ENCODE data around the gene CYP26C1.

Gene CYP26C1

DNA sequence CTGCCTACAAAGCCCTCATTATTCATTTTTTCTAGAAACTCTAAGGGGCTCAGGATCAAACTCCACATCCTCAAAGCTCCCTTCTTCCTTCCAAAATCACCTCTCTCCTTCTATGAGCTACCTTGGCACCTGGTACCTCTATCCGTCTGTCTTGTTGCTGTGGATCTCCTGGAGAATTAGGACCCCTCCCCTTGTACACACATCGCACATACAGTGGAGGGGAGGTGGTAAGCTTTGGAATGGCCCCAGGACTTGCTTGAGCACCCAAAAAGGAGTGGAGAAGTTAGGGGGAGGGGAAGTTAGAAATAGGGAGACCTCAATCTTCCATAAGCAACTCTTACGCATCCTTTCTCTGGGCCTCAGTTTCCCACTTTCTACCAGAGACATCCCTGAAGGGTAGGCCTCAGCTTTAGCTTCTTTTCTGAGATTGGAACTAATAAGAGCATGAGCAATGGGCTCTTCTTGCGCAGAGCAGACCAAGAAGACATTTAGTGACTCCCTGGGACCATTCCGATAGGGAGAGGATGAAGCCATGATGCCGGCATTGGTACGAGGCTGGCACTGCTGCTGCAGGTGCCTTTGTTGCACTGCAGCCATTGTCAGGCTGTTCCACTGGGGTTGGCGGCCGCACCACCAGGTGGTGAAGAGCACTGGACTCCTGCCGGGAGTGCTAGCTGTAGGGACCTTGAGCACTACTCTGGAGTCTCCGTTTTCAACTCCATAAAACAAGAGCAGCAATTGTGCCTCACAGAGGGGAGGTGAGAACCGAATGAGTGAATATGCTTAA, 4.5 kb downstream of the CYP26C1 start:
- DNase-seq, result peak in 1 of 2 experiments; percentile 20

DNA sequence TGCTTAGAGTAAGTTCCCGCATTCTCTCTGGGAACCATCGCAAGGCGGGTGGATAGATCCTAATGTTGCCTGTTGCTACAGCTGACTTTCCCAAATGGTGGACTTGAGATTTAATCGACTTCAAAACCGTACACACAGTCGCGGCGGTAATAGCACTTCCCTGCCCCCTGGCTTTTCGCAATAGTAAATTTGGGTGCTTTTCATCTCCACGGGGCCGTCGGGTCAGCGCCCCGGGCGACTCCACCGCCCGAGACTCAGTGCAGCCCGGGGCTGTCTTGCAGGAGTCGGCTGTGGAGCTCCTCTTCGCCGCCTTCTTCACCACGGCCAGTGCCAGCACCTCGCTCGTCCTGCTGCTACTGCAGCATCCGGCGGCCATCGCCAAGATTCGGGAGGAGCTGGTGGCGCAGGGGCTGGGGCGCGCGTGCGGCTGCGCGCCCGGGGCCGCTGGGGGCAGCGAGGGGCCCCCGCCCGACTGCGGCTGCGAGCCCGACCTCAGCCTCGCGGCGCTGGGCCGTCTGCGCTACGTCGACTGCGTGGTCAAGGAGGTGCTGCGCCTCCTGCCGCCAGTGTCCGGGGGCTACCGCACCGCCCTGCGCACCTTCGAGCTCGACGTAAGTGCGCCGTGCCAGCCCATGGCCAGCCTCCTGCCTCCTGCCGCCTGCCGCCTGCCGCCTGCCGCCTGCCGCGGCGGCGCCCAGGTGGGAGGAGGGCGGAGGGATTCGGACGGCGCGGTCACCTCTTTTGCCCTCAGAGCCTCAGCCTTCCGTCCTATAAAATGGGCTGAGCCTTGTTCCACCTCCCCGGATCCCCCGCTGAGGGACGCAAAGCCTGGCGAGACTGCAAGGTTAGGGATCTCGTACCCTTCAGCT, 5.3 kb downstream of the CYP26C1 start:
- DNase-seq, result peak; percentile 25 to 30

DNA sequence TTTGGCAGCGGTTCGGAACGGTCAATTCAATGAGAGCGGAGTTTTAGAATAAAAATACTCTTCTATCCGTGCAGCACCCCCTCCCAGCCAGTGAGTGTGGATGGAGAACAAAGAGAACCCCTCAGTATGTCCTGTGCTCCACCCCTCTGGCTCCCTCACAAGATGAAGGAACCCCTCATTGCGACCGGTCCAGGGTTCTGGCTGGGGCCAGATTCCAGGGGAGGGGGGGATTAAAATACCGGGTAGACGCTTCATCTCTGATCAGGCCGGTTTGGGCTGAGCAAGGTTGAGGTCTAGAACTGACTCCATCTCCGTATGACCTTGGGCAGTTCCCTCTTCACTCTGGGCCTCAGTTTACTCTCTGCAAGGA, 5.9 kb downstream of the CYP26C1 start:
- DNase-seq, result peak in 1 of 2 experiments; percentile 20

DNA sequence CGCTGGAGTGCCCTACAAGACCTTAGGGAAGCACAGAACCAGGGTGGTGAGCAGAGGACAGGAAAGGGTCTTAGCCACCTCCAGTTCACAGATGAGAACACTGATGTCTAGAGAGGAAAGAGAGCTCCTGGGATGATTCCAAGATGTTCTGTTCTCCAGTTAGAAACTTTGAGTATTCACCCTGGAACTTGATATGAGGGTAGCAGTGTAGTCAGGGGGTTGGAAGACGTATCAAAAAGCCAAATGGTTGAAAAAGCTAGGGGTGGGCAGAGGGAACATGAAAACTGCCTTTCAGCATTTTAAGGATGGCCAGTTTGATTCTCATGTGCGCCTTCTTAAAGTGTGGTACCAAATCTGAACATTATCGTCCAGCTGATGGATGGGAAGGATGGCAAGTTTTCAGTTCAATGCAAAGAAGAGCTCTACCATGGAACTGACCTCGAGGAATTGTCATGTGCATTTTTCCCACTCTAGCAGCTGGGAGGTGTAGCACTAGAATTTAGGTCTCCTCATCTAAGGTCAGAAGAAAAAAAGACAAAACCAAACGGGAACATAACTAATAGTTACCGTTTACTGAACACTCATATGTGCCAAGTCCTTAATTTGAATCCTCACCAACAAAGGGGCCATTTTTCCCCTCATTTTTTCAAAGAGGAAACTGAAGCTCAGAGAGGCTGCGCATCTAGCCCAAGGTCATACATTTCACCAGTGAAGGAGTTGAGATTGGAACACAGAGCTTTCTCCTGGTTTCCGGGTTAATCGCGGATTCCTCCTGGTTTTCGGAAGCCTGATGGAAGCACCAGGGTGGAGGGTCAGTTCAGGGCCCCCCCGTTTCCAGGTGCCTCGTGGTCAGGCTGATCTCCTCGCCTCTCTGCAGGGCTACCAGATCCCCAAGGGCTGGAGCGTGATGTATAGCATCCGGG, 7.1 kb downstream of the CYP26C1 start:
- DNase-seq, result peak in 1 of 2 experiments; percentile 22

DNA sequence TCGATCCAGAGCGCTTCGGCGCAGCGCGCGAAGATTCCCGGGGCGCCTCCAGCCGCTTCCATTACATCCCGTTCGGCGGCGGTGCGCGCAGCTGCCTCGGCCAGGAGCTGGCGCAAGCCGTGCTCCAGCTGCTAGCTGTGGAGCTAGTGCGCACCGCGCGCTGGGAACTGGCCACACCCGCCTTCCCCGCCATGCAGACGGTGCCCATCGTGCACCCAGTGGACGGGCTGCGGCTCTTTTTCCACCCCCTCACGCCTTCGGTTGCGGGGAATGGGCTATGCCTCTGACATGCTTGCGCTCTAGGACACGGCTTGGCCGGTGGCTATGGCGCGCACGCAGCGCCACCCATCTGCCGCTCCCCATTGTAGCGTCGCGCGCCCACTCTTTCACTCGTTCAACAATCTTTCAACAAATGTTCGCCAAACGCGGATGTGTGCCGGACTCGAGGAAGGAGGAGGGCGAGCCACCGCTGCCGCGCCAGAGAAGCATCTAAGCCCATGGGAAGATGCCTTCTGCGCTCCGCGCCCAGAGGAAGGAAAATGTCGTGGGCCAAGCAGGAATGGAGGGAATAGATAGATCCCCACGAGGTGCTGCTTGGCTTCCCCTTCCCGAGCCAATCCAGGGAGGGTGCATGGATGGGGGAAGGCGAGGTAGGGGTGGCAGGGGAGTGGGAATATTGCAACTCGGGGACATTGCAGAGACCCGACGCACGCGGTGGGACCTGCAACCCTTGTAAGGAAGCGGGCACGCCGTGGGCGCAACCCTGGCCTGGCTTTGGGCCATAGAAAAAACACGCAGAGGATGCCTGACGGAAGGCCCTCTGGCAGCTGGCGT, 8.0 kb downstream of the CYP26C1 start:
- DNase-seq, result peak; percentile 45 to 47

DNA sequence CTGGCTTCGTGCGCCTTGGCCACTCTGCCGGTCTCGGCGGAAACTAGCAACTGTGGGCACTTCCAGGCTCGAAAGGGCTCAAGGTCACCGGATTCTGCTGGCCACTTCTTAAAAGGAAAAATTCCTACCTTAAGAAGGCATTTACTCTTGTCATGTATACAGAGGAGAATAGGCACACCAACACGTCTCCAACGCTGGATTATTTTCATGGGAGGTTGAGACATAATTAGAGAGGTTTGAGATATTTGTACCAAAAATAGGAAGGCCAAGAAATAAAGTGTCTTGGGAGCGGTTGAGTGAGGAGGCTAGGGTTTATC, 8.6 kb downstream of the CYP26C1 start:
- no peak for DNase-seq

DNA sequence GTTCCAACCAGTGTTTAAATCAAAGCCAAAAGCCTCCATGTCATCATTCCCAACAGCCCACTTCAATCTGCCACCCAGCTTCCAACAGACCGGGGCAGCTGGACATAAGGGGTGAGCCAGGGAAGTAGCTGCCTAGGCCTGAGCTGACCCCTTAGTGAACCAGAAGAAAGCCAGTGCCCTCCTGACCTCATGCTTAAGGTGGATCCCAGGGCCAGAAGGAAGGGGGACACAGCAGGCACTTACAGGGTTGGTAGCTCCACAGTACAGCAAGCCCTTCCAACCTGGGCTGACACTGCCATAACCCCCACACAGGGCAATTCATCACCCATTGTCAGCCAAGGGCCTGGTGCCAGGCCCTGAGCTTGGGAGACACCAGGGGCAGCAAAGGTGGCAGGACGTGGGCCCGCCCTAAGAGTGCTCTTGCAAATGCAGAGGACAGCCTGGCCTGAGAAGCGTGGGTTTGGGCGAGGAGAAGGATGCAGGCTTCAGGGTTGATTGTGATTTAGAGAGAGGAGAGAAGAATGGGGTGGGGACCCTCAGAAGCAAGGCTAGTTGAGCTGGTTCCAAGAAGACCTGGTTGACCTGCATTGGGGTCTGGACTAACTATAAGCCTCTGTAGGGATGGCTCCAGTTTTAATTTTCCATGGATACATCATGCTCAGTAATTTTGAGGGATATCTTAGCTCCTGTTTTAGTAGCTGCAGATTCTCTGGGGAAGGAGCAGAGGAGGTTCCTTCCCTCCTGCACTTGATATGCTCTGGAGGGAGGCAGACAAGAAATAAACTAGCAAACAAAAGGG, 10.0 kb downstream of the CYP26C1 start:
- no peak for DNase-seq

DNA sequence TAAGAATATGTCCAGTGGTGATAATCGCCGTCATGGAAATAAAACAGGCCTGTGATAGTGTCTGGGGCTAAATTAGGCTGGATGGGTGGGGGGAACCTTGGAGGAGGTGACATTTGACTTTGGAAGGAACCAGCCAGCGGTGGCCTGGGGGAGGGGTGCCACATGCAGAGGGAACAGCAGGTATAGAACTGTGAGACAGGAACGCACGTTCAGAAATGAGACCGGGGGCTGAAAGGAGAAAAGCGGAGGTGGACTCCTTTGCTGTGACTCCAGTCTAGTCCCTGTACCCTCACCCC, 10.5 kb downstream of the CYP26C1 start:
- DNase-seq, result no peak

DNA sequence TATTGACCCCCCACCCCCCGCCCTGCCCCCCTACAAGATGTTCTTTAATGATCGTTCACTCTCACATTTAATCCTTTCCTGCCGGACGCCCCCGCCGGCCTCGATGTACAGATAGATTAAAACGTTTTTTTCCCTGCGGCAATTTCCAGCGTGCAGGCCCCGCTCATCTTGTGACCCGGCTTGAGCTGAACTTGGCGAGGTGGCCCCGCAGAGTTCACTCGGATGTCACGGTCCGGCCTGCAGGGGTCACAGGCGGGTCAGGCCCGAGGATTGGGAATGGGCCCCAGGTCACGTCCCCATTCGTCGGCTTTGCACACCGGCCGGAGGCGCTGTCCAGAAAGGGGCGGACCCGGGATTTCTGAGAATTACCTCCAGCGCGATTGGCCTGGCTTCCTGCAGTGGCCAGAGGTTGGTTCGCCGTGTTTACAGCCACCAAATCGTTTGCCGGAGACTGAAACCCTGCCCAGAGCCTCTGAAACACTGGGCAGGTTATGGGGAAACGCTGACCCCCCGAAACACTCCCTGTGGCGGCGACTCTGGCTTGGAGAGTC, 11.2 kb downstream of the CYP26C1 start:
- peak; percentile 16 to 24 for DNase-seq

DNA sequence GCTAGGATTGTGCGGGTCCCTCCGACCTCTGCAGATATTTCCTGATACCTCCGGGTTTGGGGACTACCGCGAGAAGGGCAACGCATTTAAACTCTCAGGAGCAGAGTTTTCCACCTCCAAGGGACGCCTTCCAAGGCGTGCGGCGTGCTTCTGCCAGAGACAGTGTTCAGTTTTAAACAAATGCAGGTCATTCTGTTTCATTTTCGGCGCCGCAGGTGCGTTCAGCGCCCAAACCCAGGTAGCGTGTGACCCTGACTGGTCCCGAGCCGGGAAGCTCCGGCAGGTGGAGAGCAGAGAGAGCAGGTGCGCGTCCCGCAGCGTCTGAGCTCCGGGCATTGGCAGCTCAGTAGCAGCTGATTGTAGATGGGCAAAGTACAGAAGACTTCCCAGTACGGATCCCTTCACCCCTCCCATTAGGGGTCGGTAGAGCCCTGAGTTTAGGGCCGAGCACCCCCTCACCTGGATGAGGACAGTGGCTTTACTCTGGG, 11.7 kb downstream of the CYP26C1 start:
- peak; percentile 40 to 45 for DNase-seq

DNA sequence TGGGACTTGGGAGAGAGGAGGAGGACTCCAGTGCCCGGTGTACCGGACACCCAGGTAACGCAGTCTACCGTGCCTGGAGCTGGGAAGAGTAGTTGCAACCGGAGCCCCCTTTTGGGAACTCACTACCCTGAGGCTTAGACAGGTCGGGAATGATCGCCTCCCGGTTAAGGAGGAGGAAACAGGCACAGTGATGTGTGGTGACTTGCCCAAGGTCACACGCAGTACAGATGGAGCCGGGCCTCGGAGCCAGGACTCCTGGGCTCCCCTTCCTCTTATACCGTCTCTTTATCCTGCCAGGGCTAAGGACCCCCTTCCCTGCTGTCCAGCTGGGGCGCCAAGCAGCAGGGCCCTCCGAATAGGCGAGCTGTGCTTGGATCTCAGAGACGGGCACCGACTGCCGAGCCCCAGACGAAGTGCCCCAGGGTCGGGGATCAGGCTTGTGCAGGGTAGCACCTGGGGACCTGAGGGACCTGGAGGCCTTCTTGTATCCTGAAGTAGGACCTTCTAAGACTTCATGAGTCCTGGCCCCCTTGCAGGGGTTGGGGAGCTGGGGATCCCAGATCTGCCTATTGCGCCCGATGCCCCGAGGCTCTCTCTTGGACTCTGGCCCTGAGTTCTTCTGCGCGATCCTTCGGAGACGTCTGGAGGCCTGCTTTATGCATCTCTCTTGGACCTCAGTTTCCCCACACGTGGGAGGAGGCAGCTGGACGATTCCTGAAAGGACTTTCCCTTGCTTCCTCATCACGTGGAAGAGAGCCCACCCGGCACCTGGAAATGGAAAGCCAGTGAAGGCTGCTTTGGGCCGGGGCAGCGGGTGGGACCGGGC, 12.3 kb downstream of the CYP26C1 start:
- peak; percentile 50 to 56 for DNase-seq

DNA sequence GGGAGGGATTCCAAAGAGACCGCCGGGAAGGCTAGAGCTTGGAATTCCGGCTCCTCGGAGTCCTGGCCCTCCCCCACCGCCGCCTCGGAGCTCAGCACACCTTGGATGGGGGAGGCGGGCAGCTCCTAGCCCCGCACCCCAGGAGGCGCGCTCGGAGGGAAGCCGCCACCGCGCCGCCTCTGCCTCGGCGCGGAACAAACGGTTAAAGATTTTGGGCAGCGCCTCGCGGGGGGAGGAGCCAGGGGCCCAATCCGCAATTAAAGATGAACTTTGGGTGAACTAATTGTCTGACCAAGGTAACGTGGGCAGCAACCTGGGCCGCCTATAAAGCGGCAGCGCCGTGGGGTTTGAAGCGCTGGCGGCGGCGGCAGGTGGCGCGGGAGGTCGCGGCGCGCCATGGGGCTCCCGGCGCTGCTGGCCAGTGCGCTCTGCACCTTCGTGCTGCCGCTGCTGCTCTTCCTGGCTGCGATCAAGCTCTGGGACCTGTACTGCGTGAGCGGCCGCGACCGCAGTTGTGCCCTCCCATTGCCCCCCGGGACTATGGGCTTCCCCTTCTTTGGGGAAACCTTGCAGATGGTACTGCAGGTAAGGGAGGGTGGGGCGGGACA, 13.0 kb downstream of the CYP26C1 start, which contains the start of gene CYP26A1:
CYP26A1 (plus strand) TSS at position 355 of the 608 bp plus-strand sequence; CDS start at position 397, 42 bp downstream.
- DNase-seq, result peak; percentile 36 to 47

DNA sequence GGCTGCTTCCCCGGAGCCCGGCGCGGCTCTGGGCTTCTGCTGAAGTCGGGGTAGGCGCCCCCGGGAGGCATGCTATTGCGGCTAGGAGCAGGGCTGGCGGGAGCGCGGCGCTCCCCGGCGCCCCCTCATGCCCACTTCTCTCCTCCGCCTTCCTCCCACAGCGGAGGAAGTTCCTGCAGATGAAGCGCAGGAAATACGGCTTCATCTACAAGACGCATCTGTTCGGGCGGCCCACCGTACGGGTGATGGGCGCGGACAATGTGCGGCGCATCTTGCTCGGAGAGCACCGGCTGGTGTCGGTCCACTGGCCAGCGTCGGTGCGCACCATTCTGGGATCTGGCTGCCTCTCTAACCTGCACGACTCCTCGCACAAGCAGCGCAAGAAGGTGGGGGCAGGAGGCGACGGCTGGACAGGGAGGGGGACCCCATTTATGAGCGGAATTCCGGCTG, 13.6 kb downstream of the CYP26C1 start:
- peak; percentile 38 to 49 for DNase-seq

DNA sequence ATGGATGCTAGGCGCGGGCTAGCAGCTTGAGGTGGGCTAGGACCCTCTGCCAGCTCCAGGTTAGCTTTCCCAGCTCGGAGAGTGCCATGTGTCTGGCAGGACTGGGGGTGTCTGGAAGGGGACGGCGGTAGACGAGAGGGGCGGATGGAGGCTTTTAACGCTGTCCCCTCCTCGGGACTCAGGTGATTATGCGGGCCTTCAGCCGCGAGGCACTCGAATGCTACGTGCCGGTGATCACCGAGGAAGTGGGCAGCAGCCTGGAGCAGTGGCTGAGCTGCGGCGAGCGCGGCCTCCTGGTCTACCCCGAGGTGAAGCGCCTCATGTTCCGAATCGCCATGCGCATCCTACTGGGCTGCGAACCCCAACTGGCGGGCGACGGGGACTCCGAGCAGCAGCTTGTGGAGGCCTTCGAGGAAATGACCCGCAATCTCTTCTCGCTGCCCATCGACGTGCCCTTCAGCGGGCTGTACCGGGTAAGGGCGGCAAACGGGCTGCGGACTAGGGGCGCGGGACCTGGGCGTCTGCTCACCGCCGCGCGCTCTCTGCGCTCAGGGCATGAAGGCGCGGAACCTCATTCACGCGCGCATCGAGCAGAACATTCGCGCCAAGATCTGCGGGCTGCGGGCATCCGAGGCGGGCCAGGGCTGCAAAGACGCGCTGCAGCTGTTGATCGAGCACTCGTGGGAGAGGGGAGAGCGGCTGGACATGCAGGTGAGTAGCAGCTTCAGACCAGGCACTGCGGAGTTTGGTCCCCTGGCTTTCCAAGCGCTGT, 14.2 kb downstream of the CYP26C1 start:
- DNase-seq, result peak; percentile 39 to 44

DNA sequence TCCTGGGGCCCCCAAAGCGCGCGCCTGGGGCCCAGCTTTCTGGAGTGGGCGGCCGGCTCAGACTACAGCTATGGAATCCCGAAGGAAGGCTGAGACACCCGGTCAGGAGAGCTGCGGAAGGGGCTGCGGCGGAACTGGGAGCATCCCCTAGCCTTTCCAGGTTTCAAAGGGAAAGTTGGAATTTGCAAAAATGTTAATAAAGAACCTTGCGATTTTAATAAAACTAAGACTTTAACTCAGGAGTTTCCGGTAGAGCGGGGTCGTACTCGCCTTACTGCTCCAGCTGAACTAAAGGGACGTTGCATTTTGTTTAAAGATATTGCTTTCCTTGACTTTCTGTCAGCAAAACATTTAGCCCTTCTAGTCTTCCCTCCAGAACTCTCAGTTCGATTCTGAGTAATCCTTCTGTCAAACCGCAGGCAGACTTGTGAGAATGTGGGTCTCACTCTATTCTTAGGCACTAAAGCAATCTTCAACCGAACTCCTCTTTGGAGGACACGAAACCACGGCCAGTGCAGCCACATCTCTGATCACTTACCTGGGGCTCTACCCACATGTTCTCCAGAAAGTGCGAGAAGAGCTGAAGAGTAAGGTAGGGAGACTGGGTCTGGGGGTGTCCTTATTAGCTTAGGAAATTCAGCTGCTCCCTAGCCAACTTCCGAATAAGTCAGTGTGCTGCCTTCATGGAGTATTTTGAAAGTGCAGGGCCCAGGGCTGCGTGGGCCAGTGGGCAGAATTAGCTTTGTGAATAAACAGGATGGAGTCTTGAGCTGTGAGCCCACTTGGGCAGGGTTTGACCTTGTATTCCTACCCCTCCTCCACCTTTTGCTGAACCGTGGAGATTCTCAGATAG, 15.0 kb downstream of the CYP26C1 start:
- DNase-seq, result peak; percentile 25 to 28

DNA sequence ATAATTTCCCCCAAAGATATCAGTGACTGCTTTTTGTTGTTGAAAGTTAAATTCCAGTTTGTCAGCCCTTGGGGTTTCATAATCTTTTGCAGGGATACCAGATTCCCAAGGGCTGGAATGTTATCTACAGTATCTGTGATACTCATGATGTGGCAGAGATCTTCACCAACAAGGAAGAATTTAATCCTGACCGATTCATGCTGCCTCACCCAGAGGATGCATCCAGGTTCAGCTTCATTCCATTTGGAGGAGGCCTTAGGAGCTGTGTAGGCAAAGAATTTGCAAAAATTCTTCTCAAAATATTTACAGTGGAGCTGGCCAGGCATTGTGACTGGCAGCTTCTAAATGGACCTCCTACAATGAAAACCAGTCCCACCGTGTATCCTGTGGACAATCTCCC, 16.3 kb downstream of the CYP26C1 start:
- DNase-seq, result no peak

DNA sequence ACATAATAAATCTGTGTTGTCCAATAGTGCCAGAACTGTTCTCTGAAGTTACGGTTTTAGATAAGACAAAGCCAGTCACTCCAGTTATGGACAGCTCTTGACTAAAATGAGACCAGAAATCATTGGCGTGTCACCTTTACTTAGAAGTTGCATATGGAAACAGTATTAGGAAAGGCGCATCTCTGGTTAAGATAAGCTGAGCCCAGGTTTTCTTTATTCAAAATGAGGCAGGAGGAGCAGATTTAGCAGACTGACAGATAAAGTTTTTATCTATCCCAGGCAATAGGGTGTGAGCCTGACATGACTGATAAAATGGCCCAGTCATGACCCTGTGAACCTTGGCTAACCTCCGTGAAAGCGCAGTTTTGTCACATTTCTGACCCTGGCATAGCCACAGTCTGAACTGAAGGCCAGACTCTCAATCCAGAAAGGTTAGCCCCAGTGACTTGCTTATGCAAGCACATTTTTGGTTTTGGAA, 17.3 kb downstream of the CYP26C1 start:
- no peak for DNase-seq
